SU-DHL-6 (cell line): Measurements from ENCODE around the gene MRPL54.

Experiments
- H2AFZ ChIP-seq: fragments of 200-600 bp; sonication (generic); 2 replicates; pipeline ENCODE4 v1.6.1; 2014; ENCODE audit warnings: low read depth, mild to moderate bottlenecking, moderate library complexity, mixed read lengths, antibody characterized with exemption, low read length; ENCODE audit not compliant: severe bottlenecking
- H3F3A ChIP-seq: fragments of 200-600 bp; shearing (Covaris generic); 2 replicates; pipeline ENCODE4 v1.6.0; 2016; ENCODE audit warnings: antibody characterized with exemption, mild to moderate bottlenecking; ENCODE audit not compliant: insufficient read depth
- H3K27ac ChIP-seq: fragments of 200-600 bp; sonication (generic); 2 replicates; pipeline ENCODE4 v1.5.1; 2016; ENCODE audit warnings: low read depth, mild to moderate bottlenecking, low read length, moderate library complexity, mixed read lengths
- H3K27me3 ChIP-seq: fragments of 200-600 bp; sonication (generic), shearing (Covaris generic); 2 replicates; pipeline ENCODE4 v1.6.0; 2014; ENCODE audit warnings: mild to moderate bottlenecking, low read length
- H3K36me3 ChIP-seq: fragments of 200-600 bp; sonication (generic); 2 replicates; pipeline ENCODE4 v1.6.1; 2014; ENCODE audit warnings: mild to moderate bottlenecking, low read length, mixed read lengths
- H3K4me2 ChIP-seq: fragments of 300-600, 200-600 bp; shearing (Covaris generic), sonication (generic); 2 replicates; pipeline ENCODE4 v1.6.0; 2014; ENCODE audit warnings: low read length, low read depth, mild to moderate bottlenecking; ENCODE audit not compliant: poor library complexity, severe bottlenecking
- H3K4me3 ChIP-seq: fragments of 200-600 bp; sonication (generic); 2 replicates; pipeline ENCODE4 v1.5.1; 2014; ENCODE audit warnings: antibody characterized with exemption, low read length, mild to moderate bottlenecking, mixed read lengths; ENCODE audit not compliant: insufficient read depth, poor library complexity, severe bottlenecking
- H3K79me2 ChIP-seq: fragments of 200-600 bp; sonication (generic); 2 replicates; pipeline ENCODE4 v1.6.1; 2014; ENCODE audit warnings: mild to moderate bottlenecking, low read length, moderate library complexity; ENCODE audit not compliant: insufficient read depth
- H3K9ac ChIP-seq: fragments of 200-600 bp; sonication (generic); 2 replicates; pipeline ENCODE4 v1.7.0; 2014; ENCODE audit warnings: mild to moderate bottlenecking, low read length
- H3K9me2 ChIP-seq: fragments of 200-600 bp; sonication (generic); replicated peaks from 2 replicates; pipeline ENCODE4 v1.6.1; 2014; ENCODE audit warnings: low read length; ENCODE audit not compliant: insufficient read depth
- H3K9me3 ChIP-seq: fragments of 200-600 bp; sonication (generic); 2 replicates; pipeline ENCODE4 v1.6.1; 2014; ENCODE audit warnings: low read length, mixed read lengths; ENCODE audit not compliant: insufficient read depth
- H4K20me1 ChIP-seq: fragments of 200-600 bp; sonication (generic); 2 replicates; pipeline ENCODE4 v1.6.1; 2014; ENCODE audit warnings: low read depth, mild to moderate bottlenecking, antibody characterized with exemption, low read length, moderate library complexity, mixed read lengths
- EZH2phosphoT487 ChIP-seq: fragments of 200-600 bp; sonication (generic), shearing (Covaris generic); conservative IDR thresholded peaks from 2 replicates; pipeline ENCODE4 v1.6.1; 2018; ENCODE audit warnings: mild to moderate bottlenecking, antibody characterized with exemption, low read length, moderate library complexity, mixed read lengths
- TF ChIP-seq, protein P1 (sequence below): fragments of 200-600 bp; sonication (generic); IDR thresholded peaks from one replicate; pipeline ENCODE4 v1.5.1; 2017; ENCODE audit warnings: antibody characterized with exemption, mild to moderate bottlenecking, low read length, moderate library complexity; ENCODE audit not compliant: insufficient read depth, poor library complexity, severe bottlenecking

The MRPL54 gene

DNA sequence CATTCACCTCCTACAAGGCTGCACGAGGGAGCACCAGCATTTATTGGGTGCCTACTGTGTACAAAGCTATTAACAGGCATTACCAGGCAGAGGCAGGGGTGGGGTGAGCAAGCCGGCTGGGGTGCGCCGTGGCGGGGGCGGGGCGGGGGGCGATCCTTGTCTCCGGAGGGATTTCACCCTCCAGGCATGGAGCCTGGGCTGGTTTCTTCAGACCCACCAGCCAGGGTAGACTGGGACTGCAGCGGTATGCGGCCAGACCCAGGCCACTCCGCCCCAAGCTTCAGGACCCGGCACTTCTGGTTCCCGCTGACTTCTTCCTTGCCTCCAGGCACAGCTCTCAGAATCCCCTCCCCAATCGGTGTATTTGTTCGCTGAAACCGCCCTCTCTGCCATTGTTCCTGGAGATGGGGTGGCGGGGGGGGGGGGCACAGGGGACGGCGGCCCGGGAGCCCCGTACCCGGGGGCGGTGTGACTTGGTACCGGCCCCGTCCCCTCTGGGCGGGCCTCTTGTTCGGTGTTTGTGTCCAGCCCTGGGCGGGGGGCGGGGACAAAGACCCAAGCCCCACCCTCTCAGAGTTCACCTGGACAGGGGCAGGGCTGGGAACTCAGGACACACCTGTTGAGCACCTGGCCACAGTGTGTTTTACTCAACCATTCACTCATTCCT lies 39.9 kb upstream of the MRPL54 start:
- H2AFZ ChIP-seq: no peak overlapping the region
- no peaks in the 10 kb centered on the region for H3K36me3 ChIP-seq
- no peaks in the 10 kb centered on the region for H3F3A ChIP-seq
- H3K27me3 ChIP-seq: no peaks in the 10 kb centered on the region
- no peaks in the 10 kb centered on the region for H3K9me3 ChIP-seq
- H3K4me2 ChIP-seq: no peak overlapping the region
- no peaks in the 10 kb centered on the region for H4K20me1 ChIP-seq
- TF ChIP-seq EZH2phosphoT487: no peak
- TF ChIP-seq, protein P1, sequence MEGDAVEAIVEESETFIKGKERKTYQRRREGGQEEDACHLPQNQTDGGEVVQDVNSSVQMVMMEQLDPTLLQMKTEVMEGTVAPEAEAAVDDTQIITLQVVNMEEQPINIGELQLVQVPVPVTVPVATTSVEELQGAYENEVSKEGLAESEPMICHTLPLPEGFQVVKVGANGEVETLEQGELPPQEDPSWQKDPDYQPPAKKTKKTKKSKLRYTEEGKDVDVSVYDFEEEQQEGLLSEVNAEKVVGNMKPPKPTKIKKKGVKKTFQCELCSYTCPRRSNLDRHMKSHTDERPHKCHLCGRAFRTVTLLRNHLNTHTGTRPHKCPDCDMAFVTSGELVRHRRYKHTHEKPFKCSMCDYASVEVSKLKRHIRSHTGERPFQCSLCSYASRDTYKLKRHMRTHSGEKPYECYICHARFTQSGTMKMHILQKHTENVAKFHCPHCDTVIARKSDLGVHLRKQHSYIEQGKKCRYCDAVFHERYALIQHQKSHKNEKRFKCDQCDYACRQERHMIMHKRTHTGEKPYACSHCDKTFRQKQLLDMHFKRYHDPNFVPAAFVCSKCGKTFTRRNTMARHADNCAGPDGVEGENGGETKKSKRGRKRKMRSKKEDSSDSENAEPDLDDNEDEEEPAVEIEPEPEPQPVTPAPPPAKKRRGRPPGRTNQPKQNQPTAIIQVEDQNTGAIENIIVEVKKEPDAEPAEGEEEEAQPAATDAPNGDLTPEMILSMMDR: no peak
- H3K79me2 ChIP-seq: no peaks in the 10 kb centered on the region
- no peaks in the 10 kb centered on the region for H3K9me2 ChIP-seq
- H3K9ac ChIP-seq: no peak overlapping the region
- no peak overlapping the region for H3K4me3 ChIP-seq
- no peak overlapping the region for H3K27ac ChIP-seq

DNA sequence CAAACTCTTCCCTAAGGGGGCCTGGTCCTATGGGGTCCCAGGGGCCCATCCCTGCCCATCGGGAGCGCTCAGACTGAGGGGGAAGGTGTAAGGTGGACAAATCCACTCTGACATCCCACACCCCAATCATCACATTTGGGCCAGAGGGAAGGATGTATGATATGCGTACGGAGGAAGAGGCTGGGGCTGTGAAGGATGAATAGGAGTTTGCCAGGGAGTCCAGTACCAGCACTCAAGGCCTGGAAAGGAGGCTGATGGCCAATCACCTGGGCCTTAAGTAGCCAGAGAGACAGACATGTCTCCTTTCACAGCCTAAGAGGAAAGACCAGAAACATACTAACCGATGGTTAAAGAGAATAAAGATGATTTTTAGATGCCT lies 39.4 kb upstream of the MRPL54 start:
- Histone ChIP-seq H3K36me3 (no peaks in the 10 kb centered on the region), H3K4me2 (no peak overlapping the region), H3K27me3 (no peaks in the 10 kb centered on the region), H3K9me3 (no peaks in the 10 kb centered on the region), H2AFZ (no peak overlapping the region), H3K79me2 (no peaks in the 10 kb centered on the region), H3K27ac (no peak overlapping the region), H4K20me1 (no peaks in the 10 kb centered on the region), H3K9ac (no peak overlapping the region), H3K4me3 (no peak overlapping the region), H3K9me2 (no peaks in the 10 kb centered on the region), H3F3A (no peaks in the 10 kb centered on the region)
- TF ChIP-seq, protein P1: no peak
- no peak for TF ChIP-seq EZH2phosphoT487

DNA sequence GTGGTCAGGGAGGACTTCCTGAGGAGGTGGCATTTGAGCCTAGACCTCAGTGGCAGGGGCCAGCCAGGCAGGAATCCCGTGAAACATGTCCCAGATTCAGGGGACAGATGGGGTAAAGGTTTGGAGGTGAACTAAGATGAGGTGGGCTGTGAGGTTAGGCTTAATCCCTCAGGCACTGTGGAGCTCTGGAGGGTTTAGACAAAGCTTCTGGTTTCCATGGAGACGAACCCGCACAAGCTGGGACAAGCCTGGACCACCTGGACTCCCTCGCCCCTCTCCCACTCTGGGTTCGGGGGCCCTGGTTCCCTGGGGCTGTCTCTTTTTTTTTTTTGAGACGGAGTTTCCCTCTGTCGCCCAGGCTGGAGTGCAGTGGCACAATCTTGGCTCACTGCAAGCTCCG lies 38.6 kb upstream of the MRPL54 start:
- TF ChIP-seq, protein P1: no peak
- no peak for TF ChIP-seq EZH2phosphoT487
- Histone ChIP-seq H3K27me3 (no peaks in the 10 kb centered on the region), H3K4me3 (no peak overlapping the region), H3K4me2 (no peak overlapping the region), H3K36me3 (no peaks in the 10 kb centered on the region), H3K9ac (no peak overlapping the region), H3K9me3 (no peaks in the 10 kb centered on the region), H4K20me1 (no peaks in the 10 kb centered on the region), H3K9me2 (no peaks in the 10 kb centered on the region), H2AFZ (no peak overlapping the region), H3F3A (no peaks in the 10 kb centered on the region), H3K27ac (no peak overlapping the region), H3K79me2 (no peaks in the 10 kb centered on the region)

DNA sequence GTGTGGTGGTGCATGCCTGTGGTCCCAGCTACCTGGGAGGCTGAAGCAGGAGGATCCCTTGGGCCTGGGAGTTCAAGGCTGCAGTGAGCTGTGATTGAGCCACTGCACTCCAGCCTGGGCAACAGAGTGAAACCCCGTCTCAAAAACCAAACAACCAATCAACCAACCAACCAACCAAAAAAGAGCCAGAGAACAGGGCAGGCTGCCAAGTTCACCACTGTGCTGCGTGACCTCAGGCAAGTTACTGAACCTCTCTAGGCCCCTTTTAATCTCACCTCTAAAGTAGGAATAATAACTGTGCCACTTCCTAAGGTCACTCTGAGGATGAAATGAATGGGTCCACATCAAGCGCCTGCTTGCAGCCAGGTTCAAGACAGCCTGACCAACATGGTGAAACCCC lies 37.4 kb upstream of the MRPL54 start:
- Histone ChIP-seq H3K36me3 (no peaks in the 10 kb centered on the region), H3K9ac (no peak overlapping the region), H3K27me3 (no peaks in the 10 kb centered on the region), H3K27ac (no peak overlapping the region), H4K20me1 (no peaks in the 10 kb centered on the region), H3K4me2 (no peak overlapping the region), H3K9me2 (no peaks in the 10 kb centered on the region), H2AFZ (no peak overlapping the region), H3K79me2 (no peaks in the 10 kb centered on the region), H3K4me3 (no peak overlapping the region), H3K9me3 (no peaks in the 10 kb centered on the region), H3F3A (no peaks in the 10 kb centered on the region)
- no peak for TF ChIP-seq EZH2phosphoT487
- TF ChIP-seq, protein P1: no peak
